CD4-positive, alpha-beta memory T cell (primary cell): Measurements from ENCODE around the gene GRID2. TPM values are rescaled to one million over a fixed set of nuclear protein-coding genes. Genes with fewer than 3 reads are reported as not detected.

Source experiments
- CTCF ChIA-PET: fragments of 350-600 bp; sonication (Branson Sonifier 250); formaldehyde crosslinking; loops from one replicate; lab custom pipeline; 2021; ENCODE audit warnings: inconsistent platforms; ENCODE audit not compliant: partially characterized antibody; lab: Charles Lee
- POLR2A ChIA-PET: fragments of 350-600 bp; sonication (Branson Sonifier 250); formaldehyde crosslinking; loops from one replicate; lab custom pipeline; 2021; ENCODE audit not compliant: partially characterized antibody; lab: Charles Lee
- DNase-seq, 5 donors: peaks; one replicate each; pipeline versions ENCODE4 v3.0.0 to v3.0.0-alpha.2; 2020 to 2022; ENCODE audit warnings: mixed read lengths in 1 of 5
- H3K27ac ChIP-seq: one replicate; pipeline ENCODE4 v1.7.0; 2013; ENCODE audit warnings: low read depth, low read length
- H3K27me3 ChIP-seq: 2 replicates; pipeline ENCODE4 v1.7.0; 2013; ENCODE audit warnings: mild to moderate bottlenecking, low read length, moderate library complexity; ENCODE audit not compliant: insufficient read depth
- H3K36me3 ChIP-seq: 2 replicates; pipeline ENCODE4 v1.7.0; 2013; ENCODE audit warnings: mild to moderate bottlenecking, low read length, moderate library complexity; ENCODE audit not compliant: insufficient read depth
- H3K4me1 ChIP-seq: 2 replicates; pipeline ENCODE4 v1.7.0; 2013; ENCODE audit warnings: mild to moderate bottlenecking, low read length, moderate library complexity; ENCODE audit not compliant: insufficient read depth
- H3K4me3 ChIP-seq, 2 donors: one replicate each; pipeline ENCODE4 v1.7.0; 2013; ENCODE audit warnings: low read length in 2 of 2, mild to moderate bottlenecking in 1 of 2
- H3K9me3 ChIP-seq, 2 donors: one replicate each; pipeline ENCODE4 v1.7.0; 2013; ENCODE audit warnings: low read length in 2 of 2, control low read depth in 1 of 2; ENCODE audit not compliant: control insufficient read depth in 1 of 2
- H3K27ac Mint-ChIP-seq, 7 donors: one replicate each; pipeline ENCODE4 v1.8.0; 2020 to 2021; ENCODE audit warnings: mixed read lengths in 7 of 7, mild to moderate bottlenecking in 6 of 7, inconsistent platforms in 3 of 7, moderate library complexity in 3 of 7
- H3K27me3 Mint-ChIP-seq, 2 donors: one replicate each; pipeline ENCODE4 v1.8.0; 2020 to 2021; ENCODE audit warnings: mixed read lengths in 2 of 2
- H3K36me3 Mint-ChIP-seq, 2 donors: one replicate each; pipeline ENCODE4 v1.8.0; 2020 to 2021; ENCODE audit warnings: mixed read lengths in 2 of 2, inconsistent platforms in 1 of 2, mild to moderate bottlenecking in 1 of 2
- H3K4me1 Mint-ChIP-seq, 4 donors: one replicate each; pipeline ENCODE4 v1.8.0; 2020 to 2021; ENCODE audit warnings: mixed read lengths in 4 of 4, mild to moderate bottlenecking in 1 of 4
- H3K4me3 Mint-ChIP-seq, 8 donors: one replicate each; pipeline ENCODE4 v1.8.0; 2020 to 2021; ENCODE audit warnings: mixed read lengths in 8 of 8, mild to moderate bottlenecking in 7 of 8, moderate library complexity in 6 of 8, inconsistent platforms in 3 of 8
- H3K9me3 Mint-ChIP-seq, 8 donors: one replicate each; pipeline ENCODE4 v1.8.0; 2020 to 2021; ENCODE audit warnings: mixed read lengths in 8 of 8, mild to moderate bottlenecking in 5 of 8, inconsistent platforms in 3 of 8, moderate library complexity in 1 of 8
- intact Hi-C: fragments of 100-400 bp; cut with micrococcal nuclease; formaldehyde crosslinking; loops from one replicate; pipeline ENCODE4 v1.15.1; 2023
- polyA plus RNA-seq, 2 donors: library from polyadenylated mRNA; unstranded; fragments of 300-500 nt; fragmentation: Illumina TruSeq; gene quantifications; one replicate each; pipeline ENCODE4 v1.2.3, GENCODE V29; 2021
- total RNA-seq, 2 experiments: library from RNA; stranded (reverse); gene quantifications; one replicate each; pipeline ENCODE4 v1.2.3, GENCODE V29; 2021

The GRID2 gene
- total and polyA plus RNA-seq, 4 experiments from 2014 or later, result not detected

- CTCF ChIA-PET, result no interaction called here
- Mint-ChIP-seq H3K36me3 (no peaks in the 10 kb centered on the region), H3K4me1 (peaks cover 0 to 9% (median 2%) of the 10 kb centered on the region in 4 donors), H3K9me3 (peaks cover 0 to 5% (median under 1%) of the 10 kb centered on the region in 8 donors), H3K27ac (no peak overlapping the region), H3K27me3 (peaks cover 11 to 14% of the 10 kb centered on the region in 2 donors), H3K4me3 (peak overlapping the region in 1 of 8 donors; percentile 41)
- DNase-seq, result no peak
- no peaks in the 10 kb centered on the region for H3K9me3 ChIP-seq
- H3K27ac ChIP-seq, result no peak overlapping the region
- no peaks in the 10 kb centered on the region for H3K36me3 ChIP-seq
- POLR2A ChIA-PET, result no interaction called here
- H3K4me3 ChIP-seq, result no peak overlapping the region
- H3K27me3 ChIP-seq, result no peaks in the 10 kb centered on the region
- no peaks in the 10 kb centered on the region for H3K4me1 ChIP-seq
- intact Hi-C loops, result no loop called here
Observed at GRCh38 chr4:92305878-92306520, 2.2 kb downstream of the GRID2 start.

- Mint-ChIP-seq H3K27me3 (peaks cover 11 to 14% of the 10 kb centered on the region in 2 donors), H3K4me1 (peaks cover 0 to 9% (median 2%) of the 10 kb centered on the region in 4 donors), H3K4me3 (no peak overlapping the region), H3K9me3 (peaks cover 0 to 5% (median 1%) of the 10 kb centered on the region in 8 donors), H3K36me3 (no peaks in the 10 kb centered on the region), H3K27ac (no peak overlapping the region)
- CTCF ChIA-PET, result no interaction called here
- Histone ChIP-seq H3K4me1 (no peaks in the 10 kb centered on the region), H3K9me3 (no peaks in the 10 kb centered on the region), H3K27ac (no peak overlapping the region), H3K36me3 (no peaks in the 10 kb centered on the region), H3K4me3 (no peak overlapping the region), H3K27me3 (no peaks in the 10 kb centered on the region)
- POLR2A ChIA-PET, result no interaction called here
- no peak for DNase-seq
- intact Hi-C loops, result no loop called here
Observed at GRCh38 chr4:92307181-92307580, 3.4 kb downstream of the GRID2 start.

DNA sequence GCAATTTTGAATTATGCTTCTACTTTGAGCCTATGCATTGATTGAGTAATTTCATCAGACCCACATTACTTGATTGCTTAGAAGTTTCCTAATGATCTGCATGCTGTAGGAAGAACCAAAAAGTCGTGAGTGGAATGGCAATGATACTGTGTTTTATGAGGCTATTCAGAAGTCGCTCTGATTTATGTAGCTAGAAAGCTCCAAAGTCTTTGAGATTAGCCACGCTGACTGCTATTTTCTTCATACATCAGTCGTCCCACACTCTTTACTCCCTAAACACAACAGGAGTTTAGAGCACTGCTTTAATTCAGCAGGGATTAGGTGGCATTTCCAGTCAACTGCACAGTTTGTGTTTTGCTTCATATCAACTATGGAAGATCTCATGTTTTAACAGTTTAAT, 4.1 kb downstream of the GRID2 start:
- H3K27me3 Mint-ChIP-seq, result peaks cover 10 to 11% of the 10 kb centered on the region in 2 donors
- DNase-seq, result no peak
- peaks cover 0 to 9% (median 2%) of the 10 kb centered on the region in 4 donors for H3K4me1 Mint-ChIP-seq
- CTCF ChIA-PET, result no interaction called here
- no peak overlapping the region for H3K4me3 ChIP-seq
- no peaks in the 10 kb centered on the region for H3K27me3 ChIP-seq
- no peaks in the 10 kb centered on the region for H3K4me1 ChIP-seq
- H3K36me3 ChIP-seq, result no peaks in the 10 kb centered on the region
- no peak overlapping the region for H3K27ac ChIP-seq
- POLR2A ChIA-PET, result no interaction called here
- peaks cover 0 to 5% (median 1%) of the 10 kb centered on the region in 8 donors for H3K9me3 Mint-ChIP-seq
- intact Hi-C loops, result no loop called here
- no peak overlapping the region for H3K4me3 Mint-ChIP-seq
- no peak overlapping the region for H3K27ac Mint-ChIP-seq
- H3K36me3 Mint-ChIP-seq, result no peaks in the 10 kb centered on the region
- no peaks in the 10 kb centered on the region for H3K9me3 ChIP-seq

GRCh38 chr4:92317047-92317446, 13.3 kb downstream of the GRID2 start:
- Histone ChIP-seq H3K9me3 (no peaks in the 10 kb centered on the region), H3K27me3 (no peaks in the 10 kb centered on the region), H3K27ac (no peak overlapping the region), H3K4me1 (no peaks in the 10 kb centered on the region), H3K4me3 (no peak overlapping the region), H3K36me3 (no peaks in the 10 kb centered on the region)
- H3K9me3 Mint-ChIP-seq, result peaks cover 0 to 7% (median 2%) of the 10 kb centered on the region in 8 donors
- ChIA-PET POLR2A (no interaction called here), CTCF (no interaction called here)
- H3K4me1 Mint-ChIP-seq, result no peaks in the 10 kb centered on the region
- no peaks in the 10 kb centered on the region for H3K36me3 Mint-ChIP-seq
- intact Hi-C loops, result no loop called here
- H3K27ac Mint-ChIP-seq, result no peak overlapping the region
- H3K4me3 Mint-ChIP-seq, result no peak overlapping the region
- H3K27me3 Mint-ChIP-seq, result no peaks in the 10 kb centered on the region
- no peak for DNase-seq

- Mint-ChIP-seq H3K36me3 (no peaks in the 10 kb centered on the region), H3K9me3 (peaks cover 0 to 5% (median under 1%) of the 10 kb centered on the region in 8 donors), H3K27ac (no peak overlapping the region), H3K4me3 (no peak overlapping the region), H3K4me1 (no peaks in the 10 kb centered on the region), H3K27me3 (no peaks in the 10 kb centered on the region)
- Histone ChIP-seq H3K4me1 (no peaks in the 10 kb centered on the region), H3K27me3 (no peaks in the 10 kb centered on the region), H3K36me3 (no peaks in the 10 kb centered on the region), H3K4me3 (no peak overlapping the region), H3K9me3 (no peaks in the 10 kb centered on the region), H3K27ac (no peak overlapping the region)
- CTCF ChIA-PET, result no interaction called here
- DNase-seq, result no peak
- intact Hi-C loops, result no loop called here
- POLR2A ChIA-PET, result no interaction called here
Observed at GRCh38 chr4:92328095-92328494, 24.3 kb downstream of the GRID2 start.

- no peak overlapping the region for H3K4me3 ChIP-seq
- intact Hi-C loops, result no loop called here
- H3K27ac ChIP-seq, result no peak overlapping the region
- Mint-ChIP-seq H3K4me3 (no peak overlapping the region), H3K27me3 (no peaks in the 10 kb centered on the region), H3K4me1 (no peaks in the 10 kb centered on the region), H3K36me3 (no peaks in the 10 kb centered on the region), H3K27ac (no peak overlapping the region), H3K9me3 (peaks cover 0 to 5% (median 2%) of the 10 kb centered on the region in 8 donors)
- no peaks in the 10 kb centered on the region for H3K36me3 ChIP-seq
- CTCF ChIA-PET, result no interaction called here
- POLR2A ChIA-PET, result no interaction called here
- DNase-seq, result no peak
- no peaks in the 10 kb centered on the region for H3K9me3 ChIP-seq
- no peaks in the 10 kb centered on the region for H3K27me3 ChIP-seq
- H3K4me1 ChIP-seq, result no peaks in the 10 kb centered on the region
Observed at GRCh38 chr4:92333016-92333415, 29.2 kb downstream of the GRID2 start.

DNA sequence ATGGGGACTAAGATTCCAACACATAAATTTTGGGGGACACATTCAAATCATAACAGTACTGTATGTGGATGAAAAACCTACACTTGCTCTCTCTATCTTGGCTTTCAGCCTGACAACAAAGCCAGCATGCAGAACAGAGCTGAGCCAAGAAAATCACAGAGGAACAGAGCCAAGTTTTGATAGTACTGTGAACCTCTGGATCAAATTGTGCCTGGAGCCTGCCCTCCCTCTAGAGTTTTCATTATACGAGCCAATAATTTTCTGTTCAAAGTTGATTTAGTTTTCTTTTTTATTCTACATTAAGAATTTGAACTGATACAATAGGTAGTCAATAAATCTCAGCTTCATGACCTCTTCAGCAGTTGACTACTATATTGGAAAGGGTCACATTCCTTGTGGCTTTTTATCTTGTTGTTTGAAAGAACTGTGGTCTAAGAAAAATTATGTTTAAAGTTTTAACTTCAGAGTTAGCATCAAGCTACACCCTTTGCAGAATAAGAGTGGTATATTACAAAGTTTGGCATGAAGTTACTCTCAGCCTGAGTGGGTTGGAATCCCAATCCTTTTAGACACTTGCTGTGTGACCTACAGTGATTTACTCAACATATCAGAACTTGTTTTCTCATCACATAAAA, 31.1 kb downstream of the GRID2 start:
- H3K4me1 ChIP-seq, result no peaks in the 10 kb centered on the region
- Mint-ChIP-seq H3K9me3 (peaks cover 0 to 5% (median under 1%) of the 10 kb centered on the region in 8 donors), H3K36me3 (no peaks in the 10 kb centered on the region), H3K4me3 (no peak overlapping the region), H3K27me3 (no peaks in the 10 kb centered on the region), H3K4me1 (no peaks in the 10 kb centered on the region), H3K27ac (no peak overlapping the region)
- H3K27me3 ChIP-seq, result no peaks in the 10 kb centered on the region
- H3K9me3 ChIP-seq, result no peaks in the 10 kb centered on the region
- intact Hi-C loops, result no loop called here
- no peak overlapping the region for H3K4me3 ChIP-seq
- CTCF ChIA-PET, result no interaction called here
- POLR2A ChIA-PET, result no interaction called here
- DNase-seq, result no peak
- H3K36me3 ChIP-seq, result no peaks in the 10 kb centered on the region
- no peak overlapping the region for H3K27ac ChIP-seq
